ENCODE results near the gene NDUFA8.

GRCh38 chr9:122202111-122202510, 42.5 kb upstream of the NDUFA8 start:
- TF ChIP-seq CTCF (IDR thresholded peaks at IDR 0.05) (no peak), POLR2AphosphoS5 (IDR thresholded peaks at IDR 0.05; ENCODE audit: low read depth, low read length) (no peak)
- TF ChIP-seq, protein P1, sequence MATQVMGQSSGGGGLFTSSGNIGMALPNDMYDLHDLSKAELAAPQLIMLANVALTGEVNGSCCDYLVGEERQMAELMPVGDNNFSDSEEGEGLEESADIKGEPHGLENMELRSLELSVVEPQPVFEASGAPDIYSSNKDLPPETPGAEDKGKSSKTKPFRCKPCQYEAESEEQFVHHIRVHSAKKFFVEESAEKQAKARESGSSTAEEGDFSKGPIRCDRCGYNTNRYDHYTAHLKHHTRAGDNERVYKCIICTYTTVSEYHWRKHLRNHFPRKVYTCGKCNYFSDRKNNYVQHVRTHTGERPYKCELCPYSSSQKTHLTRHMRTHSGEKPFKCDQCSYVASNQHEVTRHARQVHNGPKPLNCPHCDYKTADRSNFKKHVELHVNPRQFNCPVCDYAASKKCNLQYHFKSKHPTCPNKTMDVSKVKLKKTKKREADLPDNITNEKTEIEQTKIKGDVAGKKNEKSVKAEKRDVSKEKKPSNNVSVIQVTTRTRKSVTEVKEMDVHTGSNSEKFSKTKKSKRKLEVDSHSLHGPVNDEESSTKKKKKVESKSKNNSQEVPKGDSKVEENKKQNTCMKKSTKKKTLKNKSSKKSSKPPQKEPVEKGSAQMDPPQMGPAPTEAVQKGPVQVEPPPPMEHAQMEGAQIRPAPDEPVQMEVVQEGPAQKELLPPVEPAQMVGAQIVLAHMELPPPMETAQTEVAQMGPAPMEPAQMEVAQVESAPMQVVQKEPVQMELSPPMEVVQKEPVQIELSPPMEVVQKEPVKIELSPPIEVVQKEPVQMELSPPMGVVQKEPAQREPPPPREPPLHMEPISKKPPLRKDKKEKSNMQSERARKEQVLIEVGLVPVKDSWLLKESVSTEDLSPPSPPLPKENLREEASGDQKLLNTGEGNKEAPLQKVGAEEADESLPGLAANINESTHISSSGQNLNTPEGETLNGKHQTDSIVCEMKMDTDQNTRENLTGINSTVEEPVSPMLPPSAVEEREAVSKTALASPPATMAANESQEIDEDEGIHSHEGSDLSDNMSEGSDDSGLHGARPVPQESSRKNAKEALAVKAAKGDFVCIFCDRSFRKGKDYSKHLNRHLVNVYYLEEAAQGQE (IDR thresholded peaks at IDR 0.05; ENCODE audit: insufficient read depth in 1 of 2, low read depth in 2 of 2, low read length in 1 of 2), result no peak

Measured in Panc1 (cell line).